ENCODE measurements around the gene RGPD5.
"Not testable (repeated sequence)": the region's sequence is repeated elsewhere in the genome, so short reads cannot be mapped to it uniquely, and the experiment has no call there.

- TF ChIP-seq ZNF70, SNAI2 (CRISPR knock-in tag; IDR thresholded peaks at IDR 0.05): not testable (repeated sequence)
Measured at GRCh38 chr2:109761043-109761454, 33.1 kb upstream of the RGPD5 start.

Data from SK-N-SH treated with all-trans-retinoic acid at 6 μM for 48 hours (cell line).